Caki2 (cell line): ENCODE data around the gene B3GLCT. TPM values are rescaled to one million over a fixed set of nuclear protein-coding genes. Genes with fewer than 3 reads are reported as not detected.

Experiments
- DNase-seq: peaks from one replicate; pipeline ENCODE4 v3.0.0-alpha.2; 2015; ENCODE audit warnings: low read depth
- in situ Hi-C: cut with HindIII; loops from 2 replicates; pipeline ENCODE4 v1.10.0; 2016; ENCODE audit warnings: low sequenced_read_pairs, low pct_unique_long_range_greater_than_20kb, mixed read lengths
- total RNA-seq: library from RNA; depleted of rRNA; stranded (reverse); fragments of >200 nt; shearing (Covaris generic); gene quantifications from 2 replicates; pipeline ENCODE4 v1.2.3, GENCODE V29; 2014; ENCODE audit warnings: low replicate concordance

Gene B3GLCT
- total RNA-seq, 1 experiment from 2014 or later, result 8.7 TPM

- in situ Hi-C loops, result no loop called here
- DNase-seq, result no peak
These were observed 46.0 kb downstream of the B3GLCT start for GRCh38 chr13:31245598-31246373.

- no peak for DNase-seq
- in situ Hi-C loops, result no loop called here
These were observed 47.1 kb downstream of the B3GLCT start for GRCh38 chr13:31246918-31247317.

- in situ Hi-C loops, result no loop called here
- no peak for DNase-seq
These were observed 48.6 kb downstream of the B3GLCT start for GRCh38 chr13:31248361-31248760.

GRCh38 chr13:31248965-31249539 is 49.3 kb downstream of the B3GLCT start:
- DNase-seq, result no peak
- in situ Hi-C loops, result no loop called here

- in situ Hi-C loops, result no loop called here
- no peak for DNase-seq
These were observed 50.7 kb downstream of the B3GLCT start for GRCh38 chr13:31250435-31250834.

- peak; percentile 18 for DNase-seq
These were observed 61.5 kb downstream of the B3GLCT start for GRCh38 chr13:31261241-31261640.

GRCh38 chr13:31263346-31263745 is 63.6 kb downstream of the B3GLCT start:
- in situ Hi-C loops, result no loop called here
- DNase-seq, result no peak

More at GRCh38 chr13:31261241-31261640, 61.5 kb downstream of the B3GLCT start:
- in situ Hi-C loops, result no loop called here

- in situ Hi-C loops, result no loop called here
- peak; percentile 58 for DNase-seq
These were observed 64.4 kb downstream of the B3GLCT start for GRCh38 chr13:31264151-31264550.

GRCh38 chr13:31267126-31267784 is 67.5 kb downstream of the B3GLCT start:
- in situ Hi-C loops, result no loop called here
- DNase-seq, result no peak

GRCh38 chr13:31274390-31274789 is 74.6 kb downstream of the B3GLCT start:
- no peak for DNase-seq
- in situ Hi-C loops, result no loop called here

GRCh38 chr13:31276421-31276820 is 76.6 kb downstream of the B3GLCT start:
- in situ Hi-C loops, result no loop called here
- DNase-seq, result no peak

- no peak for DNase-seq
- in situ Hi-C loops, result no loop called here
These were observed 79.1 kb downstream of the B3GLCT start for GRCh38 chr13:31278869-31279268.

GRCh38 chr13:31282741-31283455 is 83.1 kb downstream of the B3GLCT start:
- no peak for DNase-seq
- in situ Hi-C loops, result no loop called here

GRCh38 chr13:31286930-31287329 is 87.2 kb downstream of the B3GLCT start:
- DNase-seq, result no peak
- in situ Hi-C loops, result no loop called here

- in situ Hi-C loops, result no loop called here
- no peak for DNase-seq
These were observed 101.3 kb downstream of the B3GLCT start for GRCh38 chr13:31301119-31301518.

GRCh38 chr13:31310356-31310755 is 110.6 kb downstream of the B3GLCT start:
- in situ Hi-C loops, result no loop called here

GRCh38 chr13:31310786-31311185 is 111.0 kb downstream of the B3GLCT start:
- in situ Hi-C loops, result no loop called here
- DNase-seq, result no peak

More at GRCh38 chr13:31310356-31310755, 110.6 kb downstream of the B3GLCT start:
- no peak for DNase-seq

- in situ Hi-C loops, result no loop called here
- DNase-seq, result no peak
These were observed 112.1 kb downstream of the B3GLCT start for GRCh38 chr13:31311921-31312320.

- DNase-seq, result no peak
- in situ Hi-C loops, result no loop called here
These were observed 115.2 kb downstream of the B3GLCT start for GRCh38 chr13:31314961-31315360.
